ENCODE results near the gene ATRNL1.

GRCh38 chr10:115094416-115095140 is 1.4 kb downstream of the ATRNL1 start:
- TF ChIP-seq POLR2A (IDR thresholded peaks at IDR 0.05) (no peak), CTCF (IDR thresholded peaks at IDR 0.05) (no peak)

Measured in prostate gland (tissue), 2 donors.